GM12873 (cell line): ENCODE results near the gene IL6ST.

Experiments used
- CTCF ChIP-seq: IDR thresholded peaks from 2 replicates; pipeline ENCODE4 v1.5.1; 2012; ENCODE audit warnings: low read depth, mild to moderate bottlenecking, moderate library complexity, low read length, control low read depth; ENCODE audit not compliant: insufficient read depth; ENCODE audit errors: missing control alignments

Gene IL6ST

GRCh38 chr5:55994495-55994997 lies at the start of gene IL6ST:
Gene IL6ST, minus strand, starts transcription at chr5:55994963. Its CDS starts 18,685 bp downstream, at chr5:55976278.
- no peak for TF ChIP-seq CTCF

- TF ChIP-seq CTCF: no peak
These were observed 45.2 kb upstream of the IL6ST start for GRCh38 chr5:56039985-56040384.

- TF ChIP-seq CTCF: no peak
These were observed 42.8 kb upstream of the IL6ST start for GRCh38 chr5:56037531-56038010.

GRCh38 chr5:56029457-56029856 lies 34.7 kb upstream of the IL6ST start:
- no peak for TF ChIP-seq CTCF

GRCh38 chr5:56028708-56029107 lies 33.9 kb upstream of the IL6ST start:
- no peak for TF ChIP-seq CTCF

GRCh38 chr5:56026863-56027300 lies 32.1 kb upstream of the IL6ST start:
- TF ChIP-seq CTCF: no peak

GRCh38 chr5:56025151-56025885 lies 30.6 kb upstream of the IL6ST start:
- TF ChIP-seq CTCF: no peak
